ENCODE results near the gene GPBP1L1.
"Not testable (repeated sequence)": the region's sequence is repeated elsewhere in the genome, so short reads cannot be mapped to it uniquely, and the experiment has no call there.

Gene GPBP1L1

GRCh38 chr1:45682942-45683341, 3.4 kb downstream of the GPBP1L1 start:
- no peak for DNase-seq (ENCODE audit: low read depth, low spot score)

GRCh38 chr1:45679123-45679522, 7.2 kb downstream of the GPBP1L1 start:
- no peak for DNase-seq (ENCODE audit: low read depth, low spot score)

GRCh38 chr1:45678489-45678888, 7.8 kb downstream of the GPBP1L1 start:
- DNase-seq (ENCODE audit: low read depth, low spot score) = no peak

GRCh38 chr1:45677751-45678245, 8.5 kb downstream of the GPBP1L1 start:
- DNase-seq (ENCODE audit: low read depth, low spot score) = no peak

- DNase-seq (ENCODE audit: low read depth, low spot score) = not testable (repeated sequence)
These were observed 9.8 kb downstream of the GPBP1L1 start for GRCh38 chr1:45676553-45676952.

- DNase-seq (ENCODE audit: low read depth, low spot score) = no peak
These were observed 11.9 kb downstream of the GPBP1L1 start for GRCh38 chr1:45674478-45674877.

GRCh38 chr1:45673956-45674355, 12.4 kb downstream of the GPBP1L1 start:
- DNase-seq (ENCODE audit: low read depth, low spot score) = no peak

- no peak for DNase-seq (ENCODE audit: low read depth, low spot score)
These were observed 16.3 kb downstream of the GPBP1L1 start for GRCh38 chr1:45669859-45670655.

GRCh38 chr1:45669379-45669778, 17.0 kb downstream of the GPBP1L1 start:
- DNase-seq (ENCODE audit: low read depth, low spot score) = no peak

GRCh38 chr1:45668526-45668925, 17.8 kb downstream of the GPBP1L1 start:
- DNase-seq (ENCODE audit: low read depth, low spot score) = no peak

GRCh38 chr1:45667321-45668111, 18.8 kb downstream of the GPBP1L1 start:
- no peak for DNase-seq (ENCODE audit: low read depth, low spot score)

- DNase-seq (ENCODE audit: low read depth, low spot score) = no peak
These were observed 19.5 kb downstream of the GPBP1L1 start for GRCh38 chr1:45666836-45667235.

GRCh38 chr1:45660336-45660735, 26.0 kb downstream of the GPBP1L1 start:
- DNase-seq (ENCODE audit: low read depth, low spot score) = no peak

- no peak for DNase-seq (ENCODE audit: low read depth, low spot score)
These were observed 27.1 kb downstream of the GPBP1L1 start for GRCh38 chr1:45659222-45659621.

GRCh38 chr1:45658171-45658570, 28.2 kb downstream of the GPBP1L1 start:
- no peak for DNase-seq (ENCODE audit: low read depth, low spot score)

- no peak for DNase-seq (ENCODE audit: low read depth, low spot score)
These were observed 29.6 kb downstream of the GPBP1L1 start for GRCh38 chr1:45656573-45657226.

GRCh38 chr1:45654540-45655280, 31.6 kb downstream of the GPBP1L1 start:
- no peak for DNase-seq (ENCODE audit: low read depth, low spot score)

- no peak for DNase-seq (ENCODE audit: low read depth, low spot score)
These were observed 38.9 kb downstream of the GPBP1L1 start for GRCh38 chr1:45647248-45648021.

- no peak for DNase-seq (ENCODE audit: low read depth, low spot score)
These were observed 41.7 kb downstream of the GPBP1L1 start for GRCh38 chr1:45644661-45645060.

- no peak for DNase-seq (ENCODE audit: low read depth, low spot score)
These were observed 42.4 kb downstream of the GPBP1L1 start for GRCh38 chr1:45643978-45644377.

GRCh38 chr1:45643321-45643720, 43.0 kb downstream of the GPBP1L1 start:
- DNase-seq (ENCODE audit: low read depth, low spot score) = no peak
